ENCODE data around the gene BCR.

DNA sequence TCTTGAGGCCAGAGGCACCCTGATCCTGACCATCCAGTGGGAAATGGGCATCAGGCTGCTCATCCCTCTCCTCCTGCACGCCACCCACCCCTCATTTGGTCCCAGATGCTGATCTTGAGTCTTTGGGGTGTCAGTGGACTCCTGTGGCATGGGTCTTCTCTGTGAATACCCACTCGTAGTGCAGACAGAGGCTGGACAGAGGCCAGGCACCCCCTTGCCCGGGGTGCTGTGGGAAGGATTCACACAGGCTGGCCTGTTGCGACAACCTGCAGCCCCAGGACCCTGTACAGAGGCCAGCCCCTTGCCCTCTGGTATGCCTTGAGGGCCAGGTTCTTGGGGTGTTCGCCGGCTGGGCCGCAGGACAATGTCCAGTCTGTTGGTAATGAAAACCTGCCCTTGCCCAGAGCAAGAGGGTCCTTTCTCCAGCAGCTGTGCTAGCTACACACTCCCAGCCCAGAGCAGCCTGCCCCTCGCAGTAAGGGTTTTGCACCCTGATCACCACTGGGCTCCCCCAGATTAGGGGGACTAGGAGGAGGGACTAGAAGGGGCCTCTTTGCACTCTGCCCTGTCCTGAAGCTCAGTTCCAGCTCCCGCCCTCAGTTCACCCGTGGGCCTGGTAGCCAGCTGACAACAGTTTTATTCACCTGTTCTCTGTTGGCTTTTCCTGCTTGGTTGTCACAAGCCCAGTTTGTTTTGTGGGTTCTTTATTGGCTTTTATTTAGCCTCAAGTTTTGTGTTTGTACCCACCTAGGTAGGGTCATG, 76.0 kb downstream of the BCR start:
- TF ChIP-seq, protein P1, sequence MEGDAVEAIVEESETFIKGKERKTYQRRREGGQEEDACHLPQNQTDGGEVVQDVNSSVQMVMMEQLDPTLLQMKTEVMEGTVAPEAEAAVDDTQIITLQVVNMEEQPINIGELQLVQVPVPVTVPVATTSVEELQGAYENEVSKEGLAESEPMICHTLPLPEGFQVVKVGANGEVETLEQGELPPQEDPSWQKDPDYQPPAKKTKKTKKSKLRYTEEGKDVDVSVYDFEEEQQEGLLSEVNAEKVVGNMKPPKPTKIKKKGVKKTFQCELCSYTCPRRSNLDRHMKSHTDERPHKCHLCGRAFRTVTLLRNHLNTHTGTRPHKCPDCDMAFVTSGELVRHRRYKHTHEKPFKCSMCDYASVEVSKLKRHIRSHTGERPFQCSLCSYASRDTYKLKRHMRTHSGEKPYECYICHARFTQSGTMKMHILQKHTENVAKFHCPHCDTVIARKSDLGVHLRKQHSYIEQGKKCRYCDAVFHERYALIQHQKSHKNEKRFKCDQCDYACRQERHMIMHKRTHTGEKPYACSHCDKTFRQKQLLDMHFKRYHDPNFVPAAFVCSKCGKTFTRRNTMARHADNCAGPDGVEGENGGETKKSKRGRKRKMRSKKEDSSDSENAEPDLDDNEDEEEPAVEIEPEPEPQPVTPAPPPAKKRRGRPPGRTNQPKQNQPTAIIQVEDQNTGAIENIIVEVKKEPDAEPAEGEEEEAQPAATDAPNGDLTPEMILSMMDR (IDR thresholded peaks at IDR 0.05; ENCODE audit: control extremely low read depth in 1 of 3, insufficient read depth in 1 of 3, low read depth in 1 of 3, low read length in 3 of 3): no peak
- no peak for TF ChIP-seq EZH2 (IDR thresholded peaks at IDR 0.05; ENCODE audit: low read depth, low read length, severe bottlenecking)
- no peak for TF ChIP-seq RAD21 (IDR thresholded peaks at IDR 0.05 in 1 of 2, conservative IDR thresholded peaks at IDR 0.05 in 1 of 2; ENCODE audit: low read depth in 2 of 2, low read length in 2 of 2)
- TF ChIP-seq CBX5 (IDR thresholded peaks at IDR 0.05; ENCODE audit: low read depth, low read length): no peak
- TF ChIP-seq SUZ12 (IDR thresholded peaks at IDR 0.05; ENCODE audit: low read length): no peak
- no peak for TF ChIP-seq EP300 (IDR thresholded peaks at IDR 0.05; ENCODE audit: borderline replicate concordance in 1 of 2, low read depth in 2 of 2, low read length in 2 of 2)

Data from H1 (cell line).